Astrocyte (in vitro differentiated cells and primary cell): ENCODE results near the gene GP5. TPM values are rescaled to one million over a fixed set of nuclear protein-coding genes. Genes with fewer than 3 reads are reported as not detected.

Source experiments
- DNase-seq: peaks from one replicate; pipeline ENCODE4 v3.0.0-alpha.2; 2010; ENCODE audit warnings: low read depth
- FAIRE-seq: peaks from 2 replicates; lab custom pipeline; 2011; peaks lifted over from hg19 to GRCh38; lab: Jason Lieb, UNC
- H2AFZ ChIP-seq: 2 replicates; pipeline ENCODE4 v1.6.0; 2012; ENCODE audit warnings: low read depth, low read length, inconsistent platforms
- H3K27ac ChIP-seq: 2 replicates; pipeline ENCODE4 v1.5.1; 2011; ENCODE audit warnings: low read depth, low read length, inconsistent platforms
- H3K27me3 ChIP-seq: 2 replicates; pipeline ENCODE4 v1.6.0; 2011; ENCODE audit warnings: low read length, inconsistent platforms; ENCODE audit not compliant: insufficient read depth
- H3K36me3 ChIP-seq: 2 replicates; pipeline ENCODE4 v1.5.1; 2011; ENCODE audit warnings: low read length, inconsistent platforms; ENCODE audit not compliant: insufficient read depth
- H3K4me1 ChIP-seq: 2 replicates; pipeline ENCODE4 v1.5.1; 2011; ENCODE audit warnings: low read length, inconsistent platforms; ENCODE audit not compliant: insufficient read depth
- H3K4me2 ChIP-seq: 2 replicates; pipeline ENCODE4 v1.6.0; 2012; ENCODE audit warnings: low read length, inconsistent platforms
- H3K4me3 ChIP-seq: 2 replicates; pipeline ENCODE4 v1.5.1; 2011; ENCODE audit warnings: low read depth, mild to moderate bottlenecking, low read length, inconsistent platforms; ENCODE audit not compliant: insufficient read depth
- H3K79me2 ChIP-seq: 2 replicates; pipeline ENCODE4 v1.6.0; 2012; ENCODE audit warnings: mild to moderate bottlenecking, low read length, inconsistent platforms; ENCODE audit not compliant: insufficient read depth
- H3K9ac ChIP-seq: 2 replicates; pipeline ENCODE4 v1.6.0; 2012; ENCODE audit warnings: mild to moderate bottlenecking, low read length, inconsistent platforms
- H3K9me3 ChIP-seq: 2 replicates; pipeline ENCODE4 v1.5.1; 2012; ENCODE audit warnings: low read depth, mild to moderate bottlenecking, low read length, inconsistent platforms; ENCODE audit not compliant: insufficient read depth
- H4K20me1 ChIP-seq: 2 replicates; pipeline ENCODE4 v1.6.0; 2012; ENCODE audit warnings: low read length, inconsistent platforms; ENCODE audit not compliant: insufficient read depth
- H3K27ac Mint-ChIP-seq: one replicate; pipeline ENCODE4 v1.8.0; 2021; ENCODE audit warnings: mild to moderate bottlenecking, mixed read lengths; ENCODE audit not compliant: unreplicated experiment
- H3K27me3 Mint-ChIP-seq: one replicate; pipeline ENCODE4 v1.8.0; 2021; ENCODE audit warnings: low read depth, mixed read lengths; ENCODE audit not compliant: unreplicated experiment
- H3K36me3 Mint-ChIP-seq: one replicate; pipeline ENCODE4 v1.8.0; 2021; ENCODE audit warnings: low read depth, mixed read lengths; ENCODE audit not compliant: unreplicated experiment
- H3K4me1 Mint-ChIP-seq: one replicate; pipeline ENCODE4 v1.8.0; 2021; ENCODE audit warnings: low read depth, mixed read lengths; ENCODE audit not compliant: unreplicated experiment
- H3K4me3 Mint-ChIP-seq: one replicate; pipeline ENCODE4 v1.8.0; 2021; ENCODE audit warnings: mild to moderate bottlenecking, moderate library complexity, mixed read lengths; ENCODE audit not compliant: unreplicated experiment
- H3K9me3 Mint-ChIP-seq: one replicate; pipeline ENCODE4 v1.8.0; 2021; ENCODE audit warnings: mild to moderate bottlenecking, mixed read lengths; ENCODE audit not compliant: unreplicated experiment
- CTCF ChIP-seq: IDR thresholded peaks from 2 replicates; pipeline ENCODE4 v1.5.1; 2011; ENCODE audit warnings: low read depth, mild to moderate bottlenecking, inconsistent platforms, low read length, moderate library complexity; ENCODE audit not compliant: insufficient read depth
- EZH2 ChIP-seq: IDR thresholded peaks from 2 replicates; pipeline ENCODE4 v1.6.1; 2012; ENCODE audit warnings: mild to moderate bottlenecking, low read length, inconsistent platforms; ENCODE audit not compliant: insufficient read depth
- total RNA-seq: library from RNA; stranded (reverse); gene quantifications from 2 replicates; pipeline ENCODE4 v1.2.1, GENCODE V29; 2021

Gene GP5
- total RNA-seq, 1 donor from 2014 or later, result not detected

- no peaks in the 10 kb centered on the region for H3K9me3 ChIP-seq
- Mint-ChIP-seq H3K27ac (no peak overlapping the region), H3K27me3 (peaks cover 34% of the 10 kb centered on the region), H3K36me3 (no peaks in the 10 kb centered on the region), H3K4me3 (no peak overlapping the region), H3K9me3 (no peaks in the 10 kb centered on the region), H3K4me1 (no peaks in the 10 kb centered on the region)
- H2AFZ ChIP-seq, result no peak overlapping the region
- H4K20me1 ChIP-seq, result no peaks in the 10 kb centered on the region
- no peaks in the 10 kb centered on the region for H3K4me1 ChIP-seq
- H3K9ac ChIP-seq, result no peak overlapping the region
- no peak overlapping the region for H3K4me3 ChIP-seq
- no peak overlapping the region for H3K4me2 ChIP-seq
- H3K27me3 ChIP-seq, result peaks cover 27% of the 10 kb centered on the region
- no peaks in the 10 kb centered on the region for H3K79me2 ChIP-seq
- H3K27ac ChIP-seq, result no peak overlapping the region
- no peak for TF ChIP-seq CTCF
- no peak for TF ChIP-seq EZH2
- DNase-seq, result no peak
- no peak for FAIRE-seq
- H3K36me3 ChIP-seq, result no peaks in the 10 kb centered on the region
Observed at GRCh38 chr3:194379231-194379630, 19.8 kb downstream of the GP5 start.

GRCh38 chr3:194377708-194378107 lies 21.4 kb downstream of the GP5 start:
- Mint-ChIP-seq H3K36me3 (no peaks in the 10 kb centered on the region), H3K4me1 (no peaks in the 10 kb centered on the region)

GRCh38 chr3:194376241-194376560 lies 22.9 kb downstream of the GP5 start:
- FAIRE-seq, result no peak

More at GRCh38 chr3:194377708-194378107, 21.4 kb downstream of the GP5 start:
- Histone ChIP-seq H3K27ac (no peak overlapping the region), H3K27me3 (peaks cover 23% of the 10 kb centered on the region), H3K79me2 (no peaks in the 10 kb centered on the region), H3K4me3 (no peak overlapping the region), H2AFZ (no peak overlapping the region), H4K20me1 (no peaks in the 10 kb centered on the region), H3K4me2 (no peak overlapping the region), H3K9me3 (no peaks in the 10 kb centered on the region), H3K36me3 (no peaks in the 10 kb centered on the region), H3K4me1 (no peaks in the 10 kb centered on the region), H3K9ac (no peak overlapping the region)
- DNase-seq (no peak), FAIRE-seq (no peak)
- H3K27ac Mint-ChIP-seq, result no peak overlapping the region
- H3K9me3 Mint-ChIP-seq, result no peaks in the 10 kb centered on the region
- peaks cover 29% of the 10 kb centered on the region for H3K27me3 Mint-ChIP-seq
- H3K4me3 Mint-ChIP-seq, result no peak overlapping the region
- no peak for TF ChIP-seq EZH2
- TF ChIP-seq CTCF, result no peak

More at GRCh38 chr3:194376241-194376560, 22.9 kb downstream of the GP5 start:
- Mint-ChIP-seq H3K9me3 (no peaks in the 10 kb centered on the region), H3K27me3 (peaks cover 31% of the 10 kb centered on the region), H3K27ac (no peak overlapping the region), H3K4me3 (no peak overlapping the region), H3K36me3 (no peaks in the 10 kb centered on the region), H3K4me1 (no peaks in the 10 kb centered on the region)
- H3K27me3 ChIP-seq, result peaks cover 23% of the 10 kb centered on the region
- TF ChIP-seq CTCF (no peak), EZH2 (no peak)
- H3K36me3 ChIP-seq, result no peaks in the 10 kb centered on the region
- no peaks in the 10 kb centered on the region for H3K79me2 ChIP-seq
- no peak overlapping the region for H3K4me2 ChIP-seq
- no peak overlapping the region for H3K4me3 ChIP-seq
- H3K27ac ChIP-seq, result no peak overlapping the region
- H4K20me1 ChIP-seq, result no peaks in the 10 kb centered on the region
- no peak for DNase-seq
- H3K9me3 ChIP-seq, result no peaks in the 10 kb centered on the region
- H3K9ac ChIP-seq, result no peak overlapping the region
- H3K4me1 ChIP-seq, result no peaks in the 10 kb centered on the region
- H2AFZ ChIP-seq, result no peak overlapping the region
